Measurements from ENCODE around the gene KIAA0232.
A peak's percentile ranks its signal among the peaks of the same experiment; 100 is the strongest.
"Not testable (repeated sequence)": the region's sequence is repeated elsewhere in the genome, so short reads cannot be mapped to it uniquely, and the experiment has no call there.

The KIAA0232 gene

DNA sequence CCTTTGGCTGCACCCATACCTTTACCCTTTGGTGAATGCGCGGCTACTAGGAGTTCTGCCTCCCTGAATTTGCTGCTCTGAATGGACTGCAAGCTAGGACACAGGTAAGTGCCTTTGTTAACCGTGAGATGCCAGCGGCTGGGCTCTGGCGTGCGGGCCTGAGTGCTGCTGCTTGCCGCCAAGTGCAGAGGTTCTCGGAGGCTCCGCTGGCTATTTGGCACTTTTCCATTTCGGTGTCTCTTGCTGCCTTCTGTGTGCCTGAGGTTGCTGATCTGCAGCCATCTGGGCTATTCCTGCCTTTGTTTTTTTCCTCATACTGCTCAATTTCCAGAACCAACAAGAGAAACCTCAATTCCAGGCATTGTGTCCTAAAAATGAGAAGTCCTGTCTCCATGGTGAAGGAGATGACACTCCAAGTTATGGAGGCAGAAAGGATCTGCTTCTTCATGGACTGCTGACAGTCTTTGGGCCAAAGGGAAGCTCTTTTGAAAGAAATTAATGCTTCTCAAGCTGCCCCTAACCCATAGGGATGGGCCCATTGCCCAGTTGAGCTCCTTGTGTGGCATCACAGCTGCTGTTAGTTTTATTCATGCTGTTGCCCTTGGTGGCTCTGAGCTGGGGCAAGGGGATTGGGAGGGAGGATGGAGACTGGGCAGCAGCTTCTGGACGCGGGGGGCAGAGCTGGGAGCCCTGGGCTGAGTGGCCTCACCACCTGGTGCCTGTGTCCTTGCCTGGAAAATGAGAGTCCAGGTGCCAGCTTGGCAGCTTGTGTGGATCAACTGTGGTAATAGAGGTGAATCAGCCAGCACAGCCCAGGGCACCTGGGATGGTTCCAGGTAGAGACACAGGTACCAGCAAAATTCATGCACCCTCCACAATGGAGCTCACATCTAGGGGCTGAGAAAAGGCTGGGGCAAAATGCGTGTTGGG, 123.3 kb downstream of the KIAA0232 start:
- no peak for DNase-seq

DNA sequence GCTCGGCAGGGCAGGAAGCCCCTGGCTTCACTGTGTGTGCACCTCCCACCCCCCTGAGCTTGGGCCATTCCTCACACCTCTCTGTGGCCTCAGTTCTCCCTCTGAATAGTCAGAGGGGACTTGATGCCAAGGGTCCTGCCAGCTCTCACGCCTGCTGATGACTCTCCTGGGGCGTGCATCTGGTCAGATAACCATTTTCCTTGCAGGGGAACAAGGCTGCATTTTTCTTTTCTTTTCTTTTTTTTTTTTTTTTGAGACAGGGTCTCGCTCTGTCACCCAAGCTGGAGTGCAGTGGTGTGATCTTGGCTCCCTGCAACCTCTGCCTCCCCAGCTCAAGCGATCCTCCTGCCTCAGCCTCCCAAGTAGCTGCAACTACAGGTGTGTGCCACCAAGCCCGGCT, 124.0 kb downstream of the KIAA0232 start:
- DNase-seq: not testable (repeated sequence)

GRCh38 chr4:6907658-6908191, 125.2 kb downstream of the KIAA0232 start:
- no peak for DNase-seq

DNA sequence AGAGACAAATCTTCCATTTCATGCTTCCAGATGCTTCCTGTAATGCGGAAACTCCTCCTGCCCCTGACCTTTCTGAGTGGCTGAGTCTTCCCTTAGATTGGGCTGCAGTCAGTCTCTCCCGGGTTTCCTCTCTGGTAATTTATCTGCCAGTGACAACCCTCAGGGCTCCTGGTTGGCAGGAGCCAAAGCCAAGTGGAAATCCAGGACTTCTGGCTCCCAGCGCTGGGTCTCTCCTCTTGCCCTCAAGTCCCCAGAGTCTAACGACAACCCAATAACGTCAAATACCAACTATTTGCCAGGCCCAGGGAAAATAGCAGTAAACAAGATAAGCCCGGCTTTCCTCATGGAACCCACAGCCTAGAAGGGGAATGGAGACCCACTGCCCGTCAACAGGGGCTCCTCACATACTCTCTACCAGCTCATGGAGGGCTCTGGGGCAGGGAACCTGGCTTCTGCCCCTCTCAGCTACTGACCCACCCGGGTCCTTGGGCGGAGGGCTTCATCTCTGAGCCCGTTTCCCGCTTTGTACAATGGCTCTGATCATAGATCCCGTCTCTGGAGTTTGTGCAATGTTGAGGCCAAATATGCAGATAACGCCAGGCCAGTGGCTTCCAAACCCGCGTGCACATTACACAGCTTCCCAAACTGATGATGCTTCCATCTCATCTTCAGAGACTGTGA, 126.0 kb downstream of the KIAA0232 start:
- DNase-seq: no peak

- peak; percentile 88 for DNase-seq
Measured at GRCh38 chr4:6909113-6909969, 126.8 kb downstream of the KIAA0232 start, which contains the start of gene TBC1D14. TSS of gene TBC1D14 (plus strand) at chr4:6909826. CDS start at chr4:6923390, 13,564 bp downstream.

DNA sequence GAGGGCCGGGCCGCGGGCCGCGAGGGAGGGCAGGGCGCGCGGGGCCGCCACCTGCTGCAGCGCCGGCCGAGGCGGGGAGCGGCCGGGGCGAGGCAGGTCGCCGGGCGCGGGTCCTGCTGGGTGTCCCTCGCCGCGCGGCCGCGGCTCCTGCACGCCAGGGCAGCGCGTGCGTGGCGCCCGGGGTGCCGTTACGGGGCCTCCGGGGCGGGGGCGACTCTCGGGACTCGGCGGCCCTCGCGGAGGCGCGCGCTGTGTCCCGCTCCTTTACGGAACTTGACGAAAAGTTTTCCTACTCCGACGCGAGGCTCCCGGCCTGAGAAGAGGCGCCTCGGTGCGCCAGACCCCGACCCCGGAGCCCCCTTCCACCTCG, 127.4 kb downstream of the KIAA0232 start:
- DNase-seq: no peak

GRCh38 chr4:6910340-6910959, 127.9 kb downstream of the KIAA0232 start:
- no peak for DNase-seq

GRCh38 chr4:6910960-6911874, 128.7 kb downstream of the KIAA0232 start:
- no peak for DNase-seq

DNA sequence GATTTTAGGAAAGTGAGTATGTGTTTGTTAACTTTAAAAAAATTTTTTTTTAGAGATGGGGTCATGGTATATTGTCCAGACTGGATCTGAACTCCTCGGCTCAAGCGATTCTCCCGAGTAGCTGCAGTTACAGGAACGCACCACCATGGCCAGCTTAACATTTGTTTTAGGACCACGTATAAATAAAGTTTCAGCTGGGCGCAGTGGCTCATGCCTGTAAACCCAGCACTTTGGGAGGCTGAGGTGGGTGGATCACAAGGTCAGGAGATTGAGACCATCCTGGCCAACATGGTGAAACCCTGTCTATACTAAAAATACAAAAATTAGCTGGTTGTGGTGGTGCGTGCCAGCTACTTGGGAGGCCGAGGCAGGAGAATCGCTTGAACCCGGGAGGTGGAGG, 129.4 kb downstream of the KIAA0232 start:
- not testable (repeated sequence) for DNase-seq

DNA sequence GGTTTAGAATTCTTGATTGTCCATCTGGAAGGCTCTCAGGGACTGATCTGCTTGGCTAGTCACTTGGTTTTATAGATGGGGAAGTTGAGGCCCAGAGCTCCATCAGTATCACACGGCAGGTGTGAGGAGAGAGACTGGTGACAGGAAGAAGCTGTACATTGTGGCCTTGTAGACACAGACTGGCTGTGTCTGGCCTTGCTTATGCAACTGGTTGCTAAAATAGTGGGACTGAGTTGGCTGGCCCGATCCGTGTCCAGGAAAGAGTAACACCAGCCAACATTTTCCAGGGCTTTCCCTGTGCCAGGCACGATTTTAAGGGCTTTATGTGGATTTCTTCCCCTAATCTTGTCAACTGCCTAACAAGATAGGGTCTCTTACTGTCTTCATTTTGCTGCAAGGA, 129.9 kb downstream of the KIAA0232 start:
- DNase-seq: no peak

- no peak for DNase-seq
Measured at GRCh38 chr4:6913350-6913905, 130.9 kb downstream of the KIAA0232 start.

DNA sequence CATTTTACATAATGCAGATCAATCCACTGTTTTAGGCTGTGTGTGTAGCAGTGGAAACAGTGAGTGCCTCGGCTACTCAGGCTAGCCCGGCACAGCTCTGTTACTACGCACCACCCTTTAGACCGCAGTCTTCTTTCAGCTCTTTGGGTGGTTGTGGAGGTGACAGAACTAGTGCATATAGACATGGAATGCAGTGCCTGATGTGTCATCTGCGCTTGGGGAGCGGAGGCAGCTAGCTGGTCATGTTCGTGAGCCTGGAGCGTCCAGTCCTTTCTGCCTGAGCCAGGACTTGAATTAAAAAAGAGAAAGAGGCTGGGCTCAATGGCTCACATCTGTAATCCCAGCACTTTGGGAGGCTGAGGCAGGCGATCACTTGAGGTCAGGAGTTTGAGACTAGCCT, 131.9 kb downstream of the KIAA0232 start:
- no peak for DNase-seq

- DNase-seq: no peak
Measured at GRCh38 chr4:6915041-6916005, 132.8 kb downstream of the KIAA0232 start.

- DNase-seq: no peak
Measured at GRCh38 chr4:6916069-6916586, 133.6 kb downstream of the KIAA0232 start.

DNA sequence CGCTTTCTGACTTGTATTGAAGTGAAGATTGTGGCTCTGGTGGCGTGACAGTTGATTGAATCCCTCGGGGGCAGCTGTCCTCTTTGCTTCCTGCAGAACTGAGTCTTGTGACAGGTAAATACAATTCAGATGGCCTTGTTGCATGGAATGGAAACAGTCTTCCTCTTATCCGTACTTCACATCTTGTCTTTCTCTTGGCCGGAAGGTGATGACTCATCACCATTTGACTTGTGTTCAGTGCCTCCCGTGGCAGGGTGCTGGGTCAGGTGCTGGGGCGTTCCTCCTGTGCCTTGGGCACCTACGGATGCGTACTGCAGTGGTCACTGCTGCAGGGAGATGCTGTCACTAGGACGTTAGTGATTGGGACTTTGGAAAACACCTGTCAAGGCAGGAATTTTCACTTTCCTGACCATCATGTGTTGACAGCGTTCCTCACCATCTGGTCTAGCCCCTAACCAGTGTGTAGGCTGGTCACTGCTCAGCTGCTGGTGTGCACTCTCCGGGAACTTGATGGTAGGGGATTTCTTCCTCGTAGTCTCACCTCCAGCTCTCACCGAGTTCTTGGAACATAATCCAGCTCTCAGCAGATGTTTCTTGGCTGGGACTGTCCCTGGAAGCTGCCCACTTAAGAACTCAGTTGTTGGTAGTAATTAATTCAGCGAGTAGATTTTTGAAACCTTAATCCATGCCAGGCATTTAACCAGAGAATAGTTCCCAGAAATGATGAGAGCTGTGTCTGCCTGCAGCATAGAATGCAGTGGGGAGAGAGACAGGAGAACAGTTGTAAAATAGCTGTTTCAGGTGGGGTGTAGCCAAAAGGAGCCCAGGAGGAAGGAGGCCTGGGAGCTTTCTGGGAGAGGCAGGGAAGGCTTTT, 134.3 kb downstream of the KIAA0232 start:
- DNase-seq: no peak

DNA sequence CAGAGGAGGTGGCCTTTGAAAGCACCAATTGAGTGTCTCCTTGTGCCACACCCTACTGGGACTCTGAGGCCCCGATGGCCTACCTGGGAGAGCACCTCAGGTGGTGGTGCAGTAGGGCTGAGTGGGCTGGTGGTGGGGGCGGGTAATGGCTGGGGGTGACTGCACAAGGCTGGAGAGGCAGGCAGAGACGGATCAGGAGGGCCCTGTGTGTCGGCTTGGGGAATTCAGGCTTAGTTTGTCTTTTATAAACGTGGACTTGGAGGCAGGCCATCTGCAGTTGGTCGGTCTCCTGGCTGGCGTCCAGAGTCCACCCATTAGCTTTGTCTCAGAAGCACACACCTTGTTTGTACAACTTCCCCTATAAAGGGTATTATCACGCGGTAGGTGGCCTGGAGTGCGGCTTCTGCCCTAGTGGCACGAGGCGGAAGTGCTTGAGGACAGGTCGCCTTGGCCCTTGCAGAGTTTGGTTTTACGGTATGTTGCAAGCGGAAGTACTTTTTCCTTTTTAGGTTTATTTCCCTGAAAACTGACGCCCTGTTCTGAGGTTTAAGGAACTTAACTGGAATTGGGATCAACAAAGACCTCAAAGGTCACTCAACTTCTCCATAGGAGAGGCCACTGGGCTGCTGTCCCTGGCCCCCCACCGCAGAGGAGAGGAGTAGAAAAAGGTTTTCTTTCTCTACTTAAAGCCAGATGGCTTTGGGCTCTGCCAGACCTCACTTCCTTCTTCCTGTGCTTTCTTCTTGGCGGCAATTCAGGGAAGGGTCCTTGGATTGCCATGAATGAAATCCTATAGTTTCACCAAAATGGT, 135.1 kb downstream of the KIAA0232 start:
- DNase-seq: no peak

DNA sequence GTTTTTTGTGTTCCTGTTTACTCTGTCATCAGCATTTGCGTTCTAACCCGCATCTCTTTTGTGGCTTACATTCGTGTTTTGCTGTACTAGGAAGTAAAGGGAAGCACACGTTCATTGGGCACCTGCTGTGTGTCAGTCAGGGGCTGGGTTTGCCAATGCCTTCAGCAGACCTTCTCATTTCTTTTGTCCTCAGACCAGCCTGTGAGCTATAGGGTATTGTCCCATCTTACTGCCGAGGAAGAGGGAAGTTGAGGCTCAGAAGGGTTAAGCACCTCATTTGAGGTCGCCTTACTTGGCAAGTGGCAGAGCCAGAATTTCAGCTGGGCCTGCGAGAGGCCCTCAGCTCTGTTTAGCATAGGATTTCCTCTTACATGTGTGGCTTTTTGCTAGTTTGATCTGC, 135.8 kb downstream of the KIAA0232 start:
- DNase-seq: no peak

Measured in fibroblast of skin of abdomen (primary cell).